Measurements from ENCODE around the gene DHX30. TPM values are rescaled to one million over a fixed set of nuclear protein-coding genes. Genes with fewer than 3 reads are reported as not detected.

The DHX30 gene
- total RNA-seq, 1 donor from 2014 or later = 62.0 TPM

DNA sequence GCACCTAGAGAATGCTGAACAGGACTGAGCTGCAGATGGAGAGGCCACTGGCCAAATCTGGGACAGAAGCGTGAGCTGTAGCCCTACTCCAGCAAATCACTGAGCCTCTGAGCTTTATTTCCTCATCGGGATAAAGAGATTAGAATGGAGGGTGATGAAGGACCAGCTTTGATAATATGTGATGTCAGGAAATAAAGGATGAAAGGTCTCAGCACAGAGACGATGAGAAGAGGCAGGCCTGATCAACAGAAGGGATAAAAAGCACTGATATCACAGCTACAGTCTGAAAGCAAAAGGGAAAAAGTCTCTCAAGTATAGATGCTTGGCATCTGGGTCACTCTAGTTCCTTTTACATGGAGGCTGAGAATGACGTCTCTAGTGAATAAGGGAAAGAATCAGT lies 70.0 kb downstream of the DHX30 start:
- Histone ChIP-seq H3K9me3 (no peaks in the 10 kb centered on the region), H3K27me3 (no peaks in the 10 kb centered on the region), H3K4me1 (no peaks in the 10 kb centered on the region), H3K36me3 (peaks cover 80% of the 10 kb centered on the region), H3K4me3 (no peak overlapping the region), H3K27ac (no peak overlapping the region)
- DNase-seq = no peak
- no peak for ATAC-seq
- TF ChIP-seq, protein P1, sequence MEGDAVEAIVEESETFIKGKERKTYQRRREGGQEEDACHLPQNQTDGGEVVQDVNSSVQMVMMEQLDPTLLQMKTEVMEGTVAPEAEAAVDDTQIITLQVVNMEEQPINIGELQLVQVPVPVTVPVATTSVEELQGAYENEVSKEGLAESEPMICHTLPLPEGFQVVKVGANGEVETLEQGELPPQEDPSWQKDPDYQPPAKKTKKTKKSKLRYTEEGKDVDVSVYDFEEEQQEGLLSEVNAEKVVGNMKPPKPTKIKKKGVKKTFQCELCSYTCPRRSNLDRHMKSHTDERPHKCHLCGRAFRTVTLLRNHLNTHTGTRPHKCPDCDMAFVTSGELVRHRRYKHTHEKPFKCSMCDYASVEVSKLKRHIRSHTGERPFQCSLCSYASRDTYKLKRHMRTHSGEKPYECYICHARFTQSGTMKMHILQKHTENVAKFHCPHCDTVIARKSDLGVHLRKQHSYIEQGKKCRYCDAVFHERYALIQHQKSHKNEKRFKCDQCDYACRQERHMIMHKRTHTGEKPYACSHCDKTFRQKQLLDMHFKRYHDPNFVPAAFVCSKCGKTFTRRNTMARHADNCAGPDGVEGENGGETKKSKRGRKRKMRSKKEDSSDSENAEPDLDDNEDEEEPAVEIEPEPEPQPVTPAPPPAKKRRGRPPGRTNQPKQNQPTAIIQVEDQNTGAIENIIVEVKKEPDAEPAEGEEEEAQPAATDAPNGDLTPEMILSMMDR (IDR thresholded peaks at IDR 0.05) = no peak
- intact Hi-C loops (cut with DNase I) = no loop called here

DNA sequence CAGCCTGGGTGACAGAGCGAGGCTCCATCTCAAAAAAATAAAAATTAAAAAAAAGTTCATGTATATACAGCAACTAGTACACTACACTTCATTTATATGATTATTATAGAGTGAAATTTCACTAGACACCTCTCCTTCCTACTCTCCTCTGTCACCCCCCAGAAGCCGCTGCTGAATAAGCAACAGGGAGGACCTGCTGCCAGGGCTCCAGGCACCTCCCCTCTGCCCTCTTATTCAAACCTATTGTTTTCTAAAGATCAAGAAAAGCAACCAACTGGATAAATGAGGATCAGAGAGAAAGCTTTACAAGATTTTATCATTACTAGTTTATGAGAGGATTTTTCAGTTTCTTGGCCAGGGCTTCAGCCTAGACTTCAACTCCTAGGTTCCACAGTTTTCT lies 71.5 kb downstream of the DHX30 start:
- H3K9me3 ChIP-seq = no peaks in the 10 kb centered on the region
- ATAC-seq = no peak
- H3K4me1 ChIP-seq = no peaks in the 10 kb centered on the region
- H3K27me3 ChIP-seq = no peaks in the 10 kb centered on the region
- H3K36me3 ChIP-seq = peaks cover 65% of the 10 kb centered on the region
- no peak overlapping the region for H3K4me3 ChIP-seq
- H3K27ac ChIP-seq = no peak overlapping the region
- TF ChIP-seq, protein P1 (IDR thresholded peaks at IDR 0.05) = no peak
- DNase-seq = no peak
- intact Hi-C loops (cut with DNase I) = no loop called here

DNA sequence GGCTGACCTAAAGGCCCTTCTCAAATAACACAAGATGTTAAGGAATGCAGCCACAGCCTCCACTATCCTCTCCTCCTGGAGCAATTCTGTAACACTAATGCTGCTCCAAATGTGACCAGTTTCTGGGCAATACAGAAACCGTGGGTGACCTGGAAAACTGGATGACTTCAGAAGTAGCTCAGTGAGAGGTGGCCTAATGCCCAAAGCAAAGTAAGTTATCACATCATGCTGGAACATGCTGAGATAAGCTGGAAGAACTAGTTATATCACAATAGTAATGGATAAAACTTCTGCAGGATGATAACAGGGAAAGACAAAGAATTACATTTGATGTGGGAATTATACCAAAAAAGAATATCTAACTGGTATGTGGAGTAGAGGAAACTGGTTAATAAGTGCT lies 72.0 kb downstream of the DHX30 start:
- DNase-seq = no peak
- Histone ChIP-seq H3K4me3 (no peak overlapping the region), H3K36me3 (peaks cover 60% of the 10 kb centered on the region), H3K4me1 (no peaks in the 10 kb centered on the region), H3K27ac (no peak overlapping the region), H3K27me3 (no peaks in the 10 kb centered on the region), H3K9me3 (no peaks in the 10 kb centered on the region)
- intact Hi-C loops (cut with DNase I) = no loop called here
- TF ChIP-seq, protein P1 (IDR thresholded peaks at IDR 0.05) = no peak
- ATAC-seq = no peak

DNA sequence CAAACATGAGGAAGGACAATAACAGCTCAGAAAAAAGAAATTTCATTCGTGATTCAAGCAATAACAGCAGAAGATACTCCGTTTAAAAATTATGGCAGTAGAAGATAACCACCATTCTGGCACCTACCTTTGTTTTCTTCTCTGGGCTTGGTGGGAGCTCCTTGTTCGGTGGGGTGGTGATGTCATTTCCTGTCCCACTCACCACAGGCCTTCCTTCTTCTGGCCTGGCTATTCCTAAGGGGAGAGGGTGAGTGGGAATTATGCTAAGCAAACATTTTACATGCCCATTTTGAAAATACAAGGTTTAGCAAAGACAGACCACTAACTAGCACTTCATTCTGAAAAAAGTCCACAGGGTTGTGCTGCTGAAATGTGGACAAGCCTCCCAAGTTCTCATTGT lies 74.4 kb downstream of the DHX30 start:
- TF ChIP-seq, protein P1 (IDR thresholded peaks at IDR 0.05) = no peak
- Histone ChIP-seq H3K36me3 (peaks cover 36% of the 10 kb centered on the region), H3K27me3 (no peaks in the 10 kb centered on the region), H3K4me3 (no peak overlapping the region), H3K4me1 (no peaks in the 10 kb centered on the region), H3K27ac (no peak overlapping the region), H3K9me3 (no peaks in the 10 kb centered on the region)
- ATAC-seq (no peak), DNase-seq (no peak)
- intact Hi-C loops (cut with DNase I) = no loop called here

DNA sequence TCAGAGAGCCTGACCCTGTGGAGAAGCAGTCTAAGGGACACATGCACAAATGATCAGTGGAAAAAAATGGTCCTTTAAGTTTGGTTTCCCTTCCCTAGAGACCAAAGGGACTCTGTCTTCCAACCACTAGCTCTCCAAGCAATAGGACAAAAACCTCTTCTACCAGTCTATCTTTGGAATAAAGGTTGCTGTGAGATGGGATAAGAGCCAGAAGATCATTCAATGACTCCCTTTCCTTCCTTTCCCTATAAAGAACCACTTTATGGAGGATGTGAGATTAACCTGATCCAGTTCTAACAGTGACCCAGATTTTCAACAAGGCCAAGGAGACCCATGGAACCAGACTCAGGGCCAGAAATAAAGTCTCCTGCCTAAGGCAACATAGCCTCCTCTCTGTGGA lies 74.8 kb downstream of the DHX30 start:
- DNase-seq = no peak
- H3K9me3 ChIP-seq = no peaks in the 10 kb centered on the region
- no peaks in the 10 kb centered on the region for H3K27me3 ChIP-seq
- TF ChIP-seq, protein P1 (IDR thresholded peaks at IDR 0.05) = no peak
- intact Hi-C loops (cut with DNase I) = no loop called here
- no peaks in the 10 kb centered on the region for H3K4me1 ChIP-seq
- H3K4me3 ChIP-seq = no peak overlapping the region
- peaks cover 32% of the 10 kb centered on the region for H3K36me3 ChIP-seq
- no peak for ATAC-seq
- no peak overlapping the region for H3K27ac ChIP-seq

DNA sequence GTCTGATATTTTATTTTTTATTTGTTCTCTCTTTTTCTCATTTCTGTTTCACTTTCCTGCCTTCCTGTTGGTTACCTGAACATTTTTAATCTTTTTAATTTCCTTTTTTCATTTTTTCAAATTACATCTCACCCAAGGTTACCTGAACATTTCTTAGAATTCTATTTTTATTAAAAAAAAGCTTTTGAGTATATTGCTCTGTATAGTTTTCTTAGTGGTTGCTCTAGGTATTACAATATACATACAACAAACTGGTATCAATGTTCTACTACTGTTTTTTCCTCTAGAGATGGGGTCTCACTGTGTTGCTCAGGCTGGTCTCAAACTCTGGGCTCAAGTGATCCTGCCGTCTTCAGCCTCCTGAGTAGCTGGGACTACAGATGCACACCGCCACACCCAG lies 79.4 kb downstream of the DHX30 start:
- TF ChIP-seq, protein P1 (IDR thresholded peaks at IDR 0.05) = no peak
- intact Hi-C loops (cut with DNase I) = no loop called here
- no peaks in the 10 kb centered on the region for H3K9me3 ChIP-seq
- ATAC-seq (no peak), DNase-seq (no peak)
- H3K27ac ChIP-seq = no peak overlapping the region
- no peaks in the 10 kb centered on the region for H3K27me3 ChIP-seq
- peaks cover 10% of the 10 kb centered on the region for H3K36me3 ChIP-seq
- no peak overlapping the region for H3K4me3 ChIP-seq
- no peaks in the 10 kb centered on the region for H3K4me1 ChIP-seq
